GM19193 (cell line): ENCODE data around the gene LIPG.

ENCODE experiments used
- POLR2A ChIP-seq: IDR thresholded peaks from 4 replicates; pipeline ENCODE4 v1.6.1; 2011; ENCODE audit not compliant: insufficient read depth, insufficient read length; ENCODE audit errors: extremely low read depth

The LIPG gene

DNA sequence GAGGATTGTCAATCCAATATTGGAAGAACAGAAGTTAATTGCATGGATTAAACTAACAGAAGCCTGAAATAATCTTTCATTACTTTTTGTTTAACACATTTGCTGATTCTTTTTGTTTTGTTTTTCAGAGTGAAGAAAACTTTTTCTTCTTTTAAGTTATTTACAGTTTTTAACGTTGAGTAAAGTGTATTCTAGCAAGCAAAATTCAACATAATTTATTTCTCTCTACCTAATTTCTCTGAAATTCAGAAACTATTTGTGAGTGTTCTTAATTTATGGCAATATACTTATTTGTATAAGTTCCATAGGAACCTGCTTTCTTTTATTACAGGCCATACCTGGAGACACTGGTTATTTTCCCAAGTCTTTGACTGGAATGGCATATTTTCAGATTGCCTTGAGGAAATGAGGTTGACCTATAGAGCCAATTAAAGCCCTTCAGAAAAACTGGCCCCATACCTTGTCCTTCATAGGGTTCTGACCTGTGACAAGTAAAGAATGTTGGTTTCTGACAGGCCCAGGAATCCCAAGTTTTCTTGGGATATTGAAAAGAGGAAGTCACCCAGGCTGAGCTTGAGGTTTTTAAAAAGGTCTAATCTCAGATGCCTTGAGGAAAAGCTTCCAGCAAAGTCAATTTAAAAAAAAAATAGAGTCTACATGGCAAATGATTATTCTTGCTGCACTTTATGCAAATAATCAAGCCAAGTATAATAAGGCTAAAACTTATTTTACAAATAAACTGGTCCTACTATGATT is 26.8 kb upstream of the LIPG start:
- TF ChIP-seq POLR2A, result no peak

- no peak for TF ChIP-seq POLR2A
Measured at GRCh38 chr18:49537232-49537896, 24.5 kb upstream of the LIPG start.

- TF ChIP-seq POLR2A, result no peak
Measured at GRCh38 chr18:49544362-49544761, 17.5 kb upstream of the LIPG start.

DNA sequence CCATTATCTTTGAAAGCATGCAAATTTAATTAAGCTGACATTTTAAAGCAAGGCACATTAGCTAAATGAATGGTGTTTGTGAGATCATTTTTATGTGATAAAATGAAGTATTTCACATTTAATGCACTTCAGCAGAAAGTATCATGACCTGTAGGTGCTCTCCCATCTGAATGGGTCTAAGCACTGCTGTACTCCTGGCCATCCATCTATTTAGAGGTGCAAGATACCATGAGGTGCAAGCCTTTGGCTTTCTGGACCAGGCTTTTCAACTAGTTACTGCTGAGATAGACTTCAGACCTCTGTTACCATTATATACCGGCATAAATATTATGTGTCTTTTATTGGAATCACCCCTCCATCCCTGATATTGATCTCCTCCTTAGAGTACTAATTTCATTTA is 15.6 kb upstream of the LIPG start:
- no peak for TF ChIP-seq POLR2A

DNA sequence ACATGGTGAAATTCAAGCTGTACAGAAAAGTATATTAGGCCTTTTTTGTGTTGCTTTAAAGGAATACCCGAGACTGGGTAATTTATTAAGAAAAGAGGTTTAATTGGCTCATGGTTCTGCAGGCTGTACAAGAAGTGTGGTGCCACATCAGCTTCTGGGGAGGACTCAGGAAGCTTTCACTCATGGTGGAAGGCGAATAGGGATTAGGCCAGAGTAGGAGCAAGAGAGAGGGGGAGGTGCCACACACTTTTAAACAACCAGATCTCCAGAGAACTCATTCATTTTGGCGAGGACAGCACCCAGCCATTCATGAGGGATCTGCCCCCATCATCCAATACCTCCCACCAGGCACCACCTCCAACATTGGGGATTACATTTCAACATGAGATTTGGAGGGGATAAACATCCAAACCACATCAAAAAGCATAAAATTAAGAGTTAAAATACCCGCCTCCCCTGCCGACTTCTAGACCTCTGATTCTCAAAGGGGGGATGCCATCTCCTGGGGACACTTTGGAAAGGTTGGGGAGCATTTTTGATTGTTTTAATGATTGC is 15.1 kb upstream of the LIPG start:
- TF ChIP-seq POLR2A, result no peak

- no peak for TF ChIP-seq POLR2A
Measured at GRCh38 chr18:49547701-49548100, 14.2 kb upstream of the LIPG start.

DNA sequence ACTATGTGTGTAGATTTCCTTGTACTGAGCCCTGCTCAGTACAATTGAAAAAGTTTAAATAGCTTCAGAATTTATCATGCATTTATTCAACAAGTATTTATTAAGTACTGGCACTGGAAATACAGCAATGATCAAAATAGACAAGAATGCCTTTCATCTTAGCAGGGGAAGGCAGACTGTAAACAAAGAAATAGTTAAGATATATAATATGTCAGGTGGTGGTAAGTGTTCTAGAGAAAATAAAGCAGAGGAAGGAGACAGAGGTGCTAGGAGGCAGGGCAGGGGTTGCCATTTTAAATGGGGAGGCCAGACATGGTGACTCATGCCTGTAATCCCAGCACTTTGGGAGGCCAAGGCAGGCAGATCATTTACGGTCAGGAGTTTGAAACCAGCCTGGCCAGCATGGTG is 13.6 kb upstream of the LIPG start:
- no peak for TF ChIP-seq POLR2A

DNA sequence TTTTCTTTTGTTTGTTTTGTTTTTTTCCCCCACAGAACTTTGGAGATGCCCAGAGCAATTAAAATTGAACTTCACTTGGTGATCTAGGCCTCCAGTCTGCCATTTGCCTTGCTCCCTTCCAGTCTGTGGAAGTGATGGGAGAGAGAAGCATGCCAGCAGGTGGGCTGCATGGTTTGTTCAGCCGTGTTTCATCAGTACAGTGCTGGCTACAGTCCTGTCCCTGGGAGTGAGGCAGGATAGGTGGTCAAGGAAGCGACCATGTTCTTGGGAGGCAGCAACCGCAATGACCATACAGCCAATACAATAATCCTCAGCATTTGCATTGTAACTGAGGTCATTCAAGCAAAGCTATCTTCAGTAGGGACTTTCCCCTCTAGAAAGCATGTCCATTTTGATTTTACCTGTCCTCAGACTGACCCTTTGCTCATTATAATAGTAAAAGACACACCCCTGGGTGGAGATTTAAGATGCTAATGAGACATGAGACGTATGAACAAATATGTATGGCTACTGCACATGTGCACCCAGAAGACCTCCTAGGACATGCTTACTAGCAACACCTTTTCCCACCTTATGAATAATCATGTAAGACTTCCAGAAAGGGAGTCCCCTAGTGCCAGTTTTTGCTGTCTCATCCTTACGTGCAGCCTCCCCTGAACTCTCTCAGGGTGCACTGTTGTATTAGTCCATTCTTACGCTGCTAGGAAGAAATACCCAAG is 11.1 kb upstream of the LIPG start:
- TF ChIP-seq POLR2A, result no peak

DNA sequence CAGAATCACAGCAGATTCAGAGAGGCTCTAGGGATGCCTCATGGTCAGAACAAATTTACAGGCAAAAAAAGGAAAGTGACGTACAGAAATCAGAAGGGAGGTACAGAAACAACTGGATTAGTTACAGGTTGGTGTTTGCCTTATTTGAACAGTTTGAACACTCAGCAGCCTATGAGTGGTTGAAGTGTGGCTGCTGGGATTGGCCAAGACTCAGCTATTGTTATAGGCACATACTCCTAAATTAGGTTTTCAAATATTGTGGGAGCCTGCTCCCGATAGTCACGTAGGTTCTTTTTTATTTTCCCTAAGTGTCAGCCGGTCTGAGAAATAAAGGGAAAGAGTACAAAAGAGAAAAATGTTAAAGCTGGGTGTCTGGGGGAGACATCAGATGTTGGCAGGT is 8.9 kb upstream of the LIPG start:
- no peak for TF ChIP-seq POLR2A

DNA sequence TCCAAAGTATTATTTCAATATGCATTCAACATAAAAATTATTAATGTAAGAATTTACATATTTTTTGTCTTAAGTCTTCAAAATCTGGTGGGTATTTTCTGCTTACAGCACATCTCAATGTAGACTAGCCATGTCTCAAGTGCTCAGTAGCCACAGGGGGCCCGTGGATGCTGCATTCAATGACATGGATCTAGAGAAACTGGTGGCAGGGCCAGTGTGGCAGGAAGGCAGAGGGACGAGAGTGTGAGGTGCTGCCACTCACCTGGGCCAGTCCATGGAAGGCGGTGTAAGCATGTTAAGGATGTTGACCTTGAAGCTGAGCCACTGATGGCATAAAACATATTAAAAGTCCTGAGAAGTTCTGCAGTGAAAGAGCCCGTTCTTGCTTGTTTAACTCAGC is 6.2 kb upstream of the LIPG start:
- no peak for TF ChIP-seq POLR2A

- no peak for TF ChIP-seq POLR2A
Measured at GRCh38 chr18:49558356-49558755, 3.5 kb upstream of the LIPG start.

GRCh38 chr18:49560277-49560623 is 1.6 kb upstream of the LIPG start:
- no peak for TF ChIP-seq POLR2A

DNA sequence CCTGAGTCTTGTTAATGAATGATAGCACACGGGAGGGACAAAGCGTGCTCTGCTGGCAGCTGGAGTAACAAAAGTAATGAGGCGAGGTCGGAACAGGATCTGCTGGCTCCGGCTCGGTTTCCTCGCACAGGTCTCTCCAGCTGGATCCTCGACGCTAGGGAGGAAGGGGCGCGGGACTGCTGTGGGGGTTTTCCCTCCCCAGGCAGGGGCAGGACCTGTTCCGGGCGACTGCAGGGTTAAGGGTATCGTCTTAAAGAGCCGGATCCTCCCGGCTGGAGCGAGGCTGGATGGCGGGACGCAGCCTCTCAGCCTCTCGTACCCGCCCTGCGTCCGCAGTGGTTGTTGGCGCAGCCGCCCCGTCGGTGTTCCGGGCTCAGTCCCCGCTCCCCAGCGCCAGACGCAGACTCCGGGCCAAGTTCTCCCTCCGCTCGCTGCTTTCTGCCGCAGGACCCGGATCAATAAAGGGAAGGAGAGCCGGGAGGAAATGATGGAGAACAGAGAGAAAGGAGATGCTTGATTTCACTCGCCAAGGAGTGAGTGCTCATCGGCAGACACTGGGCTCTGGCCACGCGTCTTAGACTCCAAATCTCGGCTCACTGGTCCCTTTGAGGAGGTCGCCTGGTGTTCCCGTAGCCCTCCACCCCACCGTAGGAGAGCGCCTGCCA is 1.1 kb upstream of the LIPG start:
- TF ChIP-seq POLR2A, result no peak

GRCh38 chr18:49562481-49563129 is 748 bp downstream of the LIPG start:
- no peak for TF ChIP-seq POLR2A

DNA sequence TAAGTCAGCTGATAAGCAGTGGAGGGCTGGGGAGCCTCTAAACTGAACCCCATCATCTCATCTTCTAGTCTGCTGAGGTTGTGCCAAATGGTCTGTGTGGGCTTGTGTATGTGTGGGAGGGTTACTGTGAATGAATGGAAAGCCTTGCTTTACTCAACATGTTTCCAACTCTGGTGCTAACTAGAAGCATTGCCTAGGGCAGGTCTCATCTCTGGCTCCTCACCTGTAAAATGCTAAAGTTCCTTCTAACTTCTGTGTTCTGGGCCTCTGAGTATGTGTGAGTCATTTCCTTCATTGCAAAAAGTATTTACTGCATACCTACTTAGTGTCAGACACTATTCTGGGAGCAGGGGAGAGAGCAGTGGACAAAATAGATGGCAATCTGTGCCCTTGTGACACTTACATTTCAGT is 1.3 kb downstream of the LIPG start:
- TF ChIP-seq POLR2A, result no peak
